Measurements from ENCODE around the gene FIS1. TPM values are rescaled to one million over a fixed set of nuclear protein-coding genes. Genes with fewer than 3 reads are reported as not detected.

Gene FIS1
- total RNA-seq, 2 experiments from 2014 or later, result 94.5 to 97.6 TPM

DNA sequence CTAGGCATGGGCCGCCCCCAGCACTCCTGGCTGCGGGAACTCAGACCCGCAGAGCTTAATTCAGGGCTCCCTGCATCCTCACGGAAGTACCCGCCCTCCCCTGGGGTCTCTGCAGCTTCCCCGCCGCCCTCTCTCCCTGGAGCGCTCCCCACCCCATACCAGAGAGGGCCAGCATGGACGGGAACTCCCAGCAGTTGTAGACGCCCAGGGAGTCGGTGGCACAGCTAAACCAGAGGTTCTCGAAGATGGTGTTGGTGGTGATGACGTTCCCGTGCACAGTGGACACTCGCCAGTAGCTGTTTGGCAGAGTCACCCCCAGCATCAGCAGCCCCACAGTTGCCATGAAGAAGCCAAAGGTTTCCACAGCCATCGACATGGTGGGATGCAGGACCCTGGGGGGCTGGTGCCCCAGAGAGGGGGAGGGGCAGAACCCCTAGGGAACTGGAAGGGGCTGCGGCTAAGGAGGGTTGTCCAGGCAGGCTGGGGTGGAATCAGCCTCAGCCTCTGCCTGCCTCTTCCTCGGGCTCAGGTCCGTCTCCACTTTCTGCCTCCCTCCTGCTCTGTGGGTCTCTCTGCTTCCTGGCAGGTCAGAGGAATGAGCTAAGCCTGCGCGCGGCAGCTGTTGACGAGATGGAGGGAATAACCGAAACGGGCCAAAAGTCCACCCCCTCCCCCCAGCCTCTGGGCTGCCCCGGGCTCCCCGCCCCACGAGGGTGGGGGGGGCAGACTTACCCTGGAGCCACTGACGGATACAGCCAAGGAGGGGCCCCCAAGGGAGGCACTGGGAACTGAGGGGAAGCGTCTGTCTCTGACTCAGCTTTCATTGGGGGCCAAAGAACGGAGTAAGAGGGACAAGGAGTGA, 7.4 kb downstream of the FIS1 start, which contains the start of gene CLDN15:
Gene CLDN15 (minus strand): TSS at position 597 of the 862 bp plus-strand sequence. CDS start 221 bp downstream, at position 376.
- Mint-ChIP-seq H3K27ac (no peak within 1 kb of the TSS), H3K9me3 (no peaks in the 10 kb centered on the region), H3K36me3 (ENCODE audit: low read depth) (peaks cover 5% of the 10 kb centered on the region), H3K27me3 (no peaks in the 10 kb centered on the region), H3K4me3 (no peak within 1 kb of the TSS), H3K4me1 (peaks cover 2% of the 10 kb centered on the region)
- POLR2A ChIA-PET, result interaction anchor here (1.4 kb wide), 1 partner anchor 20 kb away, joined by 5 read pairs; the partner anchor contains the start of genes PLOD3 and ZNHIT1
- CTCF ChIA-PET, result interaction anchor here (1.1 kb wide), 1 partner anchor 19 kb away, joined by 3 read pairs; the partner anchor contains the start of gene ZNHIT1
- no peak for DNase-seq

- H3K9me3 Mint-ChIP-seq, result no peaks in the 10 kb centered on the region
- DNase-seq, result no peak
- H3K36me3 Mint-ChIP-seq (ENCODE audit: low read depth), result peaks cover 9% of the 10 kb centered on the region
- ChIA-PET POLR2A (no interaction called here), CTCF (no interaction called here)
- no peaks in the 10 kb centered on the region for H3K27me3 Mint-ChIP-seq
- H3K27ac Mint-ChIP-seq, result no peak overlapping the region
- no peaks in the 10 kb centered on the region for H3K4me1 Mint-ChIP-seq
- H3K4me3 Mint-ChIP-seq, result no peak overlapping the region
Measured at GRCh38 chr7:101236292-101236835, 8.5 kb downstream of the FIS1 start.

GRCh38 chr7:101235522-101235921, 9.4 kb downstream of the FIS1 start:
- Mint-ChIP-seq H3K4me3 (no peak overlapping the region), H3K36me3 (ENCODE audit: low read depth) (peaks cover 8% of the 10 kb centered on the region), H3K4me1 (peaks cover 2% of the 10 kb centered on the region), H3K9me3 (no peaks in the 10 kb centered on the region), H3K27me3 (no peaks in the 10 kb centered on the region), H3K27ac (no peak overlapping the region)
- POLR2A ChIA-PET, result interaction anchor here (1.7 kb wide), 1 partner anchor 8 kb away, joined by 7 read pairs; no protein-coding TSS in a partner anchor
- CTCF ChIA-PET, result interaction anchor here (1.0 to 2.1 kb wide), 3 partner anchors 9 to 92 kb away, joined by 3 to 11 read pairs (median 3); no protein-coding TSS in a partner anchor
- no peak for DNase-seq

GRCh38 chr7:101235050-101235449, 9.8 kb downstream of the FIS1 start:
- Mint-ChIP-seq H3K4me3 (no peak overlapping the region), H3K27ac (no peak overlapping the region), H3K27me3 (no peaks in the 10 kb centered on the region), H3K9me3 (no peaks in the 10 kb centered on the region), H3K36me3 (ENCODE audit: low read depth) (peaks cover 7% of the 10 kb centered on the region), H3K4me1 (peaks cover 2% of the 10 kb centered on the region)
- POLR2A ChIA-PET, result interaction anchor here (1.7 kb wide), 1 partner anchor 9 kb away, joined by 7 read pairs; no protein-coding TSS in a partner anchor
- CTCF ChIA-PET, result interaction anchor here (1.0 to 2.1 kb wide), 3 partner anchors 9 to 91 kb away, joined by 3 to 11 read pairs (median 3); no protein-coding TSS in a partner anchor
- DNase-seq, result no peak

- H3K27me3 Mint-ChIP-seq, result no peaks in the 10 kb centered on the region
Measured at GRCh38 chr7:101234636-101235035, 10.2 kb downstream of the FIS1 start.

GRCh38 chr7:101233907-101234547, 10.9 kb downstream of the FIS1 start:
- H3K4me3 Mint-ChIP-seq, result no peak overlapping the region
- ChIA-PET CTCF (interaction anchor here (1.6 to 2.1 kb wide), 2 partner anchors 10 to 90 kb away, joined by 3 to 11 read pairs; no protein-coding TSS in a partner anchor), POLR2A (interaction anchor here (1.7 kb wide), 1 partner anchor 10 kb away, joined by 7 read pairs; no protein-coding TSS in a partner anchor)
- no peak overlapping the region for H3K27ac Mint-ChIP-seq
- no peaks in the 10 kb centered on the region for H3K9me3 Mint-ChIP-seq
- peaks cover 2% of the 10 kb centered on the region for H3K4me1 Mint-ChIP-seq
- peaks cover 7% of the 10 kb centered on the region for H3K36me3 Mint-ChIP-seq (ENCODE audit: low read depth)
- DNase-seq, result no peak
- H3K27me3 Mint-ChIP-seq, result no peaks in the 10 kb centered on the region

More at GRCh38 chr7:101234636-101235035, 10.2 kb downstream of the FIS1 start:
- Mint-ChIP-seq H3K36me3 (ENCODE audit: low read depth) (peaks cover 7% of the 10 kb centered on the region), H3K4me3 (no peak overlapping the region), H3K9me3 (no peaks in the 10 kb centered on the region), H3K27ac (no peak overlapping the region), H3K4me1 (peaks cover 2% of the 10 kb centered on the region)
- ChIA-PET POLR2A (interaction anchor here (1.7 kb wide), 1 partner anchor 9 kb away, joined by 7 read pairs; no protein-coding TSS in a partner anchor), CTCF (interaction anchor here (1.0 to 2.1 kb wide), 3 partner anchors 10 to 91 kb away, joined by 3 to 11 read pairs (median 3); no protein-coding TSS in a partner anchor)
- no peak for DNase-seq

DNA sequence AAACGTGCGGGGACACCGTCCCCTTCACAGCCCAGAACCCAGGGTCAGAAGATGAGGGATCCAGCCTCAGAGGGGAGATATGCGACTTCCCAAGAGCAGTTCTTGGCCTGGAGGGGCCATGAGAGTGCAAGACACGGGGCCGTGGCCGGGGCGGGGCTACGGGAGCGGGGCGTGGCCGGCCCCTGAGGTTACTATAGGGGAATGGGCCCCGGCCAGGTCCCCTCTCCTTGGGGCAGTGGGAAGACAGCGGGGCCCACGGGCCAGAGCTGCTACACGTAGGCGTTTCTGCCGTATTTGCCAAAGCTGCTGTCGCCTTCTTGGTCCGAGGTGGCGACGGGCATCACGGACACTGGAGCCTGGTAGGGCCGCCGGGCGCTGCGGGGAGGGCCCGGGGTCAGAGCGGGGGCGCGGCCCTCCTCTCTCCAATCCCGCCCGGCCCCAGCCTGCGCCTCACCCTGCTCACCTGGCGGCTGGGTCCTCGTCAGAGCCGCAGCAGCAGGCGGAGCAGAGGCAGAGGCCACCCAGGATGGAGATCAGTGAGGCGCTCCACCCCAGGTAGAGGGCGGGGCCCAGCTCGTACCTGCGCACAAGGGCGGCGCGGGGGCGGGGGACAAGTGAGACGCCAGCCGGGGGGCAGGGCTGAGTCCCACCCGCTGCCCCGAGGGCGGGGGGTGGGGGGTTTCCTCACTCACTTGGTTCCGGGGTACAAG, 12.6 kb downstream of the FIS1 start:
- Mint-ChIP-seq H3K9me3 (no peaks in the 10 kb centered on the region), H3K27me3 (no peaks in the 10 kb centered on the region), H3K27ac (no peak overlapping the region), H3K4me1 (peaks cover 2% of the 10 kb centered on the region), H3K36me3 (ENCODE audit: low read depth) (peaks cover 7% of the 10 kb centered on the region), H3K4me3 (no peak overlapping the region)
- CTCF ChIA-PET, result no interaction called here
- DNase-seq, result no peak
- POLR2A ChIA-PET, result no interaction called here

GRCh38 chr7:101231644-101232043, 13.2 kb downstream of the FIS1 start:
- Mint-ChIP-seq H3K27ac (no peak overlapping the region), H3K27me3 (no peaks in the 10 kb centered on the region), H3K4me1 (peaks cover 2% of the 10 kb centered on the region), H3K36me3 (ENCODE audit: low read depth) (peaks cover 10% of the 10 kb centered on the region), H3K4me3 (no peak overlapping the region), H3K9me3 (no peaks in the 10 kb centered on the region)
- no peak for DNase-seq
- CTCF ChIA-PET, result interaction anchor here (0.7 kb wide), 1 partner anchor 12 kb away, joined by 4 read pairs; no protein-coding TSS in a partner anchor
- POLR2A ChIA-PET, result no interaction called here

DNA sequence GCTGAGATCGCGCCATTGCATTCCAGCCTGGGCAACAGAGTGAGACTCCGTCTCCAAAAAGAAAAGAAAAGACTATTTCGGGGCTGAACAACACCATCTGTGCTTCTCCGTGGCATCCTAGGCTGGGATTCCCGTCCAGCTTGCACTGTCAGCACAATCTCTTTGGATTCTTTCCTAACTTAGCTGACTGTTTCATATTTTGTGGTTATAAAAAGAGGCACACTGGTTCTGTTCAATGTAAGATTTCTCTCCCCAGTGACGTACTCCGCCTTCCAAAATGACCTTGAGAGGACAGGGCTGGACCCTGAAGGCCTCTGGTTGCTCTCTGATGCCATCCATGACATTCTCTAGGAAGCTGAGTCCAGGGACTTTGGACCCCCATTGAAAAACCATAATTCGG, 18.2 kb downstream of the FIS1 start:
- ChIA-PET POLR2A (interaction anchor here (1.5 to 2.3 kb wide), 2 partner anchors 9 to 10 kb away, joined by 3 to 12 read pairs; partner anchors contain the start of genes PLOD3 and ZNHIT1), CTCF (interaction anchor here (0.7 to 2.1 kb wide), 3 partner anchors 9 to 18 kb away, joined by 3 to 8 read pairs (median 3); partner anchors contain the start of genes PLOD3 and ZNHIT1)
- no peak for DNase-seq
- Mint-ChIP-seq H3K27ac (no peak overlapping the region), H3K27me3 (no peaks in the 10 kb centered on the region), H3K4me3 (no peak overlapping the region), H3K4me1 (peaks cover 2% of the 10 kb centered on the region), H3K36me3 (ENCODE audit: low read depth) (peaks cover 33% of the 10 kb centered on the region), H3K9me3 (no peaks in the 10 kb centered on the region)

- Mint-ChIP-seq H3K27me3 (no peaks in the 10 kb centered on the region), H3K27ac (no peak overlapping the region), H3K36me3 (ENCODE audit: low read depth) (peaks cover 34% of the 10 kb centered on the region), H3K4me1 (peaks cover under 1% of the 10 kb centered on the region), H3K4me3 (no peak overlapping the region), H3K9me3 (no peaks in the 10 kb centered on the region)
- CTCF ChIA-PET, result interaction anchor here (1.4 kb wide), 1 partner anchor 33 kb away, joined by 3 read pairs; no protein-coding TSS in a partner anchor
- POLR2A ChIA-PET, result interaction anchor here (1.5 kb wide), 1 partner anchor 18 kb away, joined by 3 read pairs; no protein-coding TSS in a partner anchor
- DNase-seq, result no peak
Measured at GRCh38 chr7:101225650-101226049, 19.2 kb downstream of the FIS1 start.

DNA sequence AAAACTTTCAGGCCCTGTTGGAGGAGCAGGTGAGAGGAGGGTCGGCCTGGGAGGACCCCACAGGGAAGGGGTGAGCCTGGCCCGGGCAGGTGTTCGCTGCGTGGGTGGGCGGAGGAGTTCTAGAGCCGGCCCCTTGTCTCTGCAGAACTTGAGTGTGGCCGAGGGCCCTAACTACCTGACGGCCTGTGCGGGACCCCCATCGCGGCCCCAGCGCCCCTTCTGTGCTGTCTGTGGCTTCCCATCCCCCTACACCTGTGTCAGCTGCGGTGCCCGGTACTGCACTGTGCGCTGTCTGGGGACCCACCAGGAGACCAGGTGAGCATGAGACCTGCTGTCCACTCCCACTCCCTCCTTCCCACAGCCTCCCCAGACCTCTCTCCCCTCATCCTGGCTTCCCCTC, 21.4 kb downstream of the FIS1 start:
- peaks cover 32% of the 10 kb centered on the region for H3K36me3 Mint-ChIP-seq (ENCODE audit: low read depth)
- no peak overlapping the region for H3K27ac Mint-ChIP-seq
- no peak overlapping the region for H3K4me3 Mint-ChIP-seq
- DNase-seq, result no peak
- CTCF ChIA-PET, result no interaction called here
- H3K9me3 Mint-ChIP-seq, result no peaks in the 10 kb centered on the region
- POLR2A ChIA-PET, result interaction anchor here (0.6 kb wide), 1 partner anchor 138 kb away, joined by 3 read pairs; no protein-coding TSS in a partner anchor
- H3K27me3 Mint-ChIP-seq, result no peaks in the 10 kb centered on the region
- H3K4me1 Mint-ChIP-seq, result peaks cover 15% of the 10 kb centered on the region
